H9 (cell line): ENCODE data around the gene TMEM208. TPM values are rescaled to one million over a fixed set of nuclear protein-coding genes. Genes with fewer than 3 reads are reported as not detected.

Experiments used
- DNase-seq: peaks from one replicate; pipeline ENCODE4 v3.0.0-alpha.2; 2017
- H2AFZ ChIP-seq: one replicate; pipeline ENCODE4 v1.6.1; 2013; ENCODE audit warnings: mild to moderate bottlenecking, low read length, control low read depth, moderate library complexity
- H2AK5ac ChIP-seq: 2 replicates; pipeline ENCODE4 v1.6.1; 2013; ENCODE audit warnings: low read length, control low read depth, mixed read lengths; ENCODE audit not compliant: insufficient read length
- H2BK120ac ChIP-seq: one replicate; pipeline ENCODE4 v1.6.1; 2013; ENCODE audit warnings: low read depth, mild to moderate bottlenecking, low read length, control low read depth, inconsistent platforms; ENCODE audit not compliant: poor library complexity, severe bottlenecking
- H2BK12ac ChIP-seq: 2 replicates; pipeline ENCODE4 v1.6.1; 2013; ENCODE audit warnings: low read length, control low read depth, mixed read lengths, low read depth; ENCODE audit not compliant: insufficient read length
- H2BK15ac ChIP-seq: 2 replicates; pipeline ENCODE4 v1.6.1; 2013; ENCODE audit warnings: low read depth, low read length, control low read depth
- H2BK20ac ChIP-seq: one replicate; pipeline ENCODE4 v1.6.1; 2013; ENCODE audit warnings: low read depth, mild to moderate bottlenecking, low read length, control low read depth, inconsistent platforms; ENCODE audit not compliant: poor library complexity, severe bottlenecking
- H2BK5ac ChIP-seq: 2 replicates; pipeline ENCODE4 v1.6.1; 2013; ENCODE audit warnings: low read length, control low read depth, mixed read lengths; ENCODE audit not compliant: insufficient read length
- H3K14ac ChIP-seq: 2 replicates; pipeline ENCODE4 v1.6.1; 2013; ENCODE audit warnings: low read length, control low read depth; ENCODE audit not compliant: insufficient read depth
- H3K18ac ChIP-seq: 2 replicates; pipeline ENCODE4 v1.6.1; 2013; ENCODE audit warnings: low read depth, mild to moderate bottlenecking, mixed read lengths, low read length, control low read depth; ENCODE audit not compliant: insufficient read length
- H3K23ac ChIP-seq: 2 replicates; pipeline ENCODE4 v1.6.1; 2013; ENCODE audit warnings: low read length, control low read depth, mixed read lengths, low read depth; ENCODE audit not compliant: insufficient read length
- H3K23me2 ChIP-seq: 2 replicates; pipeline ENCODE4 v1.6.1; 2013; ENCODE audit warnings: low read depth, mild to moderate bottlenecking, mixed read lengths, low read length, control low read depth; ENCODE audit not compliant: insufficient read length, poor library complexity, severe bottlenecking
- H3K27ac ChIP-seq: 2 replicates; pipeline ENCODE4 v1.5.1; 2013; ENCODE audit warnings: low read length, control low read depth, mixed read lengths, low read depth; ENCODE audit not compliant: insufficient read length
- H3K27me3 ChIP-seq: 2 replicates; pipeline ENCODE4 v1.6.1; 2013; ENCODE audit warnings: low read length, control low read depth, inconsistent platforms; ENCODE audit not compliant: insufficient read depth
- H3K4ac ChIP-seq: 2 replicates; pipeline ENCODE4 v1.6.1; 2013; ENCODE audit warnings: low read depth, mild to moderate bottlenecking, control low read depth, inconsistent platforms, low read length, moderate library complexity
- H3K4me1 ChIP-seq: 2 replicates; pipeline ENCODE4 v1.6.1; 2013; ENCODE audit warnings: low read length, control low read depth, inconsistent platforms; ENCODE audit not compliant: insufficient read depth
- H3K4me2 ChIP-seq: 2 replicates; pipeline ENCODE4 v1.6.1; 2013; ENCODE audit warnings: low read length, control low read depth, mixed read lengths; ENCODE audit not compliant: insufficient read length, insufficient read depth
- H3K56ac ChIP-seq: 2 replicates; pipeline ENCODE4 v1.6.1; 2013; ENCODE audit warnings: low read depth, mild to moderate bottlenecking, mixed read lengths, low read length, control low read depth; ENCODE audit not compliant: insufficient read length
- H3K79me1 ChIP-seq: 2 replicates; pipeline ENCODE4 v1.6.1; 2013; ENCODE audit warnings: low read depth, mild to moderate bottlenecking, moderate library complexity, low read length, control low read depth, inconsistent platforms; ENCODE audit not compliant: insufficient read depth, poor library complexity, severe bottlenecking
- H3K79me2 ChIP-seq: 2 replicates; pipeline ENCODE4 v1.6.1; 2013; ENCODE audit warnings: low read length, control low read depth, inconsistent platforms; ENCODE audit not compliant: insufficient read depth
- H3K9ac ChIP-seq: 2 replicates; pipeline ENCODE4 v1.6.1; 2013; ENCODE audit warnings: low read length, control low read depth, mixed read lengths; ENCODE audit not compliant: insufficient read length; ENCODE audit errors: extremely low read depth
- H3K9me3 ChIP-seq: one replicate; pipeline ENCODE4 v1.6.1; 2013; ENCODE audit warnings: low read depth, low read length, inconsistent platforms; ENCODE audit not compliant: control insufficient read depth
- H3T11ph ChIP-seq: one replicate; pipeline ENCODE4 v1.6.1; 2013; ENCODE audit warnings: mild to moderate bottlenecking, low read length, control low read depth, inconsistent platforms
- H4K20me1 ChIP-seq: one replicate; pipeline ENCODE4 v1.6.1; 2013; ENCODE audit not compliant: control insufficient read depth, insufficient read length, insufficient read depth
- H4K5ac ChIP-seq: 2 replicates; pipeline ENCODE4 v1.6.1; 2013; ENCODE audit warnings: low read depth, mild to moderate bottlenecking, mixed read lengths, low read length, control low read depth; ENCODE audit not compliant: insufficient read length
- H4K8ac ChIP-seq: replicated peaks from 2 replicates; pipeline ENCODE4 v1.6.1; 2013; ENCODE audit warnings: low read length, control low read depth, mixed read lengths, low read depth; ENCODE audit not compliant: insufficient read length
- H4K91ac ChIP-seq: 2 replicates; pipeline ENCODE4 v1.6.1; 2013; ENCODE audit warnings: low read depth, mild to moderate bottlenecking, moderate library complexity, mixed read lengths, low read length, control low read depth; ENCODE audit not compliant: insufficient read length
- H3K27ac Mint-ChIP-seq, 3 experiments: 2 replicates in 2 of 3; 3 replicates in 1 of 3; pipeline ENCODE4 v1.8.0; 2020 to 2021; ENCODE audit warnings: mixed read lengths in 3 of 3, mild to moderate bottlenecking in 1 of 3, moderate library complexity in 1 of 3
- H3K27me3 Mint-ChIP-seq: 2 replicates; pipeline ENCODE4 v1.8.0; 2021; ENCODE audit warnings: low read depth, mild to moderate bottlenecking, moderate library complexity, mixed read lengths
- H3K36me3 Mint-ChIP-seq, 3 experiments: 2 replicates in 2 of 3; 3 replicates in 1 of 3; pipeline ENCODE4 v1.8.0; 2020 to 2021; ENCODE audit warnings: low read depth in 3 of 3, mixed read lengths in 3 of 3; ENCODE audit not compliant: insufficient read depth in 1 of 3
- H3K4me1 Mint-ChIP-seq, 2 experiments: 2 replicates each; pipeline ENCODE4 v1.8.0; 2020; ENCODE audit warnings: mixed read lengths in 2 of 2
- H3K4me3 Mint-ChIP-seq, 2 experiments: 2 replicates in 1 of 2; 3 replicates in 1 of 2; pipeline ENCODE4 v1.8.0; 2020 to 2021; ENCODE audit warnings: mild to moderate bottlenecking in 2 of 2, mixed read lengths in 2 of 2, moderate library complexity in 1 of 2
- H3K9me3 Mint-ChIP-seq, 2 experiments: 2 replicates in 1 of 2; 3 replicates in 1 of 2; pipeline ENCODE4 v1.8.0; 2020; ENCODE audit warnings: mild to moderate bottlenecking in 2 of 2, mixed read lengths in 2 of 2, moderate library complexity in 1 of 2
- CTCF ChIP-seq: fragments of 200-600 bp; sonication (generic); conservative IDR thresholded peaks from 3 replicates; pipeline ENCODE4 v1.8.0; 2021; ENCODE audit warnings: antibody characterized with exemption, mild to moderate bottlenecking
- WGBS: extraction: QIAGEN DNeasy Blood & Tissue Kit; methylation state at CpG from one replicate; pipeline ENCODE4 v1.1.7; 2013; ENCODE audit warnings: missing lambda C conversion rate, low lambda C conversion rate, mixed read lengths; ENCODE audit not compliant: insufficient read length; ENCODE audit errors: extremely low coverage; 5-methylcytosine and 5-hydroxymethylcytosine counted together
- total RNA-seq: library from RNA; stranded (reverse); gene quantifications from 2 replicates; pipeline ENCODE4 v1.2.1, GENCODE V29; 2021

TMEM208 gene
- total RNA-seq, 1 experiment from 2014 or later = 42.6 TPM

GRCh38 chr16:67242138-67242730 lies 15.3 kb downstream of the TMEM208 start:
- Histone ChIP-seq H2BK12ac (no peak overlapping the region), H2BK15ac (no peak overlapping the region), H3K56ac (no peak overlapping the region), H3K4me2 (no peak overlapping the region), H4K8ac (no peak overlapping the region), H3K23me2 (peaks cover 15% of the 10 kb centered on the region), H3K27me3 (no peaks in the 10 kb centered on the region), H3K27ac (no peak overlapping the region), H2BK120ac (no peak overlapping the region), H3K4ac (no peak overlapping the region), H3T11ph (no peak overlapping the region), H4K20me1 (peaks cover 3% of the 10 kb centered on the region), H3K79me1 (peaks cover 4% of the 10 kb centered on the region), H3K79me2 (no peaks in the 10 kb centered on the region; the same call in 1 of the 2 replicates), H3K4me1 (peaks cover 11% of the 10 kb centered on the region; the same call in 1 of the 2 replicates), H4K91ac (no peak overlapping the region), H2BK5ac (no peak overlapping the region), H3K9ac (no peak overlapping the region), H3K9me3 (no peaks in the 10 kb centered on the region), H2AK5ac (no peak overlapping the region), H3K18ac (no peak overlapping the region), H3K23ac (no peak overlapping the region), H2AFZ (no peak overlapping the region), H4K5ac (no peak overlapping the region), H3K14ac (no peak overlapping the region), H2BK20ac (no peak overlapping the region)
- peaks cover 21 to 31% of the 10 kb centered on the region in 2 experiments for H3K4me1 Mint-ChIP-seq
- H3K36me3 Mint-ChIP-seq = peaks cover 6 to 27% (median 16%) of the 10 kb centered on the region in 3 experiments; a peak in 6 of 7 replicates
- WGBS = no CpG with 5 or more reads among the region's 4 CpGs
- no peaks in the 10 kb centered on the region for H3K9me3 Mint-ChIP-seq
- no peak for TF ChIP-seq CTCF
- peak overlapping the region in 1 of 3 experiments; percentile 44; a peak in 2 of 7 replicates for H3K27ac Mint-ChIP-seq
- no peak overlapping the region for H3K4me3 Mint-ChIP-seq
- H3K27me3 Mint-ChIP-seq = no peaks in the 10 kb centered on the region; the same call in 1 of the 2 replicates
- no peak for DNase-seq
